Suppressor macrophage treated with lipopolysaccharide for 1 hour (primary cell): Measurements from ENCODE around the gene MBD4.
A peak's percentile ranks its signal among the peaks of the same experiment; 100 is the strongest.

Source experiments
- DNase-seq, 3 donors: peaks; one replicate each; pipeline ENCODE4 v3.0.0-alpha.2; 2020 to 2022

MBD4 gene

GRCh38 chr3:129462361-129462968 is 22.7 kb upstream of the MBD4 start:
- DNase-seq: no peak

DNA sequence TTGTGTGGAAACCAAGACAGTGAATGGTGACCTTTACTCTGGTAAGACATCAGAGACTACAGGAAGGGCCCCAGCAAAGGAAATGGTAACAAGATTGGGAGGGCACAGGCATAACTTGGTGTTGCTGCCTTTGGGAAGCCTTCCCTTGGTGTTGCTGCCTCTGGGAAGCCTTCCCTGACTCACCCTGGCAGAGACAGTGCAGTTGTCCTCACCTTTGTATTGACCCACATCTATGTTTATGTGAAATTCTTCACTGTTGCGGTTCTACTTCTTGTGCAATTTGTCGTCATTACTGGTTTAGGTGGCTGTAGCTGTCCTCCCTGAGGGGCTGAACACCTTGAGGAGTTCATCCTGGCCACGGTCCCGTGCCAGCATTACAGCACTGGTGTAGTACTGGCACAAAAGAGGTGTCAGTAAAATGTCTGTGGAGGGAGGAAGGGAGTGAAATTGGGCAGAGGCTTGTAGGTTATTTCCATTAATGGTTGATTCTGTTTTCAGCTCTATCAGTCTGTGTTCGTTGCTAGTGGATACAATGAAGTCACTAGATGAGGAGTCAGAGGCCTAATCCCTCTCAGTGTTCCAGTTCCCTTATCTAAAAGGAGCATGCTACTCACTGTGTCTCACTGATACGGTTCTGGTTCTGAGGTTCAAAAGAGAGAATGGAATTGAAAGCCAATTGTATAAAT is 21.9 kb upstream of the MBD4 start:
- DNase-seq: peak in 1 of 3 donors; percentile 27

- no peak for DNase-seq
Observed at GRCh38 chr3:129461022-129461421, 21.3 kb upstream of the MBD4 start.

DNA sequence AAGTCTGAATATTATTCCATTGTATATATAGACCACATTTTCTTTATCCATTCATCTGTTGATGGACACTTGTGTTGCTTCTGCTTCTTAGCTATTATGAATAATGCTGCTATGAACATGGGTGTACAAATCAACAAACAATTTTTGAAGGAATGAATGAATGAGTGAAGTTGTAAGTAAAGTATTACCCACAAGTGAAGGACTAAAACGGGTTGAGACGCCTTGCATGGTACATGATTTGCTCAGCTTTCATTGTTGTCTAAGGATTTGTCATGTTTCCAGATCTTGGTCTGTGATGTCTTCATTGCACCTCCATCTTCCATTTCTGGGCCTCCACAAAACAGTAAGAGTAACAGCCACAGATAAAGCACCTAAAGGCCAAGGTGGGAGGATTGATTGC is 20.8 kb upstream of the MBD4 start:
- DNase-seq: no peak

GRCh38 chr3:129460155-129460554 is 20.4 kb upstream of the MBD4 start:
- no peak for DNase-seq

- DNase-seq: no peak
Observed at GRCh38 chr3:129453732-129454131, 14.0 kb upstream of the MBD4 start.

GRCh38 chr3:129449279-129450115 is 9.7 kb upstream of the MBD4 start:
- no peak for DNase-seq

GRCh38 chr3:129448186-129448895 is 8.6 kb upstream of the MBD4 start:
- no peak for DNase-seq

DNA sequence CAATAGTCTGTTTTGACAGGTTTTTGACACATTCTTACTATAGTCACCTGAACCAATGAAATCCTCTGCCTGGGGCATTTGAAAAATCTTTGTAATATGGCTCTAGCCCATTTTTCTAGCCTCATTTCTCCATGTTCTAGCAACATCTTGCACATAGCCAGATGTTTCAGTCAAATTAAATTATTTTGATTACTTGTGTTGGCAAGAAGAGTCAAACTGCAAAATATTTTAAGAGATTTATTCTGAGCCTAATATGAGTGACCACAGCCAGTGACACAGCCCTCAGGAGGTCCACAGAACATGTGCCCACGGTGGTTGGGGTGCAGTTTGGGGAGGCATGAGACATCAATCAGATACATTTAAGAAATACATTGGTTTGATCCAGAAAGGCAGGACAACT is 7.2 kb upstream of the MBD4 start:
- DNase-seq: no peak

- no peak for DNase-seq
Observed at GRCh38 chr3:129445471-129445870, 5.7 kb upstream of the MBD4 start.

GRCh38 chr3:129442947-129443346 is 3.2 kb upstream of the MBD4 start:
- DNase-seq: no peak

- no peak for DNase-seq
Observed at GRCh38 chr3:129442486-129442885, 2.7 kb upstream of the MBD4 start.

DNA sequence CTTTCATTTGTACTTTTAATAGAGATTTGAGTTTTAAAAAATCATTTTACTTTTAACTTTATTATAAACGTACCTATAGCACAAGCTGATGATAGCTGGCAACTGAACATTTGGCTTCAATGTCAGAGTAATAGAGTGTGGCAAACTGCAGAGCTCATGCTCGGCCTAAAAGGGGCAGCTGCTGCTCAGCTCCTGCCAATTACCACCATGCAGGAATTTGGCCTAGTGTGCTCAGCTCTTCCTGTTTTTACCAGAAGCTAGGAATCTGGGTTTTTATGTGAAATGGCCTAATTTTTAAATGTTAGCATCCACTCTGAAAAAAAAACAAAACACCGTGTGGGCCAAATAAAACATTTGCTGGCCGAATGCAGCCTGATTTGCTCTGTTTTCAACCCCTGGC is 2.0 kb upstream of the MBD4 start:
- peak in 1 of 3 donors; percentile 41 for DNase-seq

GRCh38 chr3:129441215-129441614 is 1.5 kb upstream of the MBD4 start:
- no peak for DNase-seq

GRCh38 chr3:129440618-129441190 is 956 bp upstream of the MBD4 start:
- DNase-seq: peak in 2 of 3 donors; percentile 72 to 76

- peak; percentile 43 to 65 (median 48) for DNase-seq
Observed at GRCh38 chr3:129439226-129439816, 427 bp downstream of the MBD4 start.

- no peak for DNase-seq
Observed at GRCh38 chr3:129435367-129435766, 4.4 kb downstream of the MBD4 start.

DNA sequence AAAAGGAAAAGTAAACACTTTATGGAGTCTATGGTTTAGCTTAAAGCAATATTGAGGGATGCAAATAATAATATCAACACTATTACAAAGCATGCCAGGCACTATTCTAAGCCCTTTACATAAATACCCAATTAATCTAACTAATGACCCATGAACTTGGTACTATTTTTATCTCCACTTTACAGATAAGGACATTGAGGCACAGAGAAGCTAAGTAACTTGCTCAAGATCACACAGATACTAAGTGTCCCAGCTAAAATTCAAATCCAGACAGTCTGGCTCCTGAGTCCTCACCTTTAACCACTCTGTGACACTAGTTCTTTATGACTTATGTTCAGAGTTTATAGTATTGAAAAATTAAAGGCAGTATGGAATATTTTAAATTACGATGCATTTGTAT is 5.6 kb downstream of the MBD4 start:
- DNase-seq: no peak

- DNase-seq: no peak
Observed at GRCh38 chr3:129433565-129433964, 6.2 kb downstream of the MBD4 start.

- peak; percentile 44 to 57 (median 47) for DNase-seq
Observed at GRCh38 chr3:129432671-129433070, 7.1 kb downstream of the MBD4 start.

GRCh38 chr3:129432036-129432435 is 7.7 kb downstream of the MBD4 start:
- peak; percentile 68 to 78 (median 78) for DNase-seq

- no peak for DNase-seq
Observed at GRCh38 chr3:129429602-129430001, 10.1 kb downstream of the MBD4 start.

DNA sequence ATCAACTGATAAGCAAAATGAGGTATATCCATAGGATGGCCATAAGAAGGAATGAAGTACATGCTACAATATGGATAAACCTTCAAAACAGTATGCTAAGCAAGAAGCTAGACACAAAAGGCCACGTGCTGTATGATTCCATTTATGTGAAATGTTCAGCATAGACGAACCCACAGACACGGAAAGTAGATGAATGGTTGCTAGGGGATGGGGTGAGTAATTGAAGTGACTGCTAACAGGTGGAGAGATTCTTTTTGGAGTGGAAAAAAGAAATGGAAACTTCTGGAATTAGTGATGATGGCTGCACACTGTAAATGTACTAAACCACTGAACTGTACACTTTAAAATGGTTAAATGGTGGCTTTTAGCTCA is 10.7 kb downstream of the MBD4 start:
- no peak for DNase-seq
